Peyer's patch (tissue), 4 donors: ENCODE measurements around the gene RAP1A. TPM values are rescaled to one million over a fixed set of nuclear protein-coding genes. Genes with fewer than 3 reads are reported as not detected.
A peak's percentile ranks its signal among the peaks of the same experiment; 100 is the strongest.

Source experiments
- DNase-seq, 3 donors: peaks; one replicate each; pipeline ENCODE4 v3.0.0-alpha.2; 2017 to 2019
- H3K27ac ChIP-seq, 4 donors: fragments of 200-600 bp; sonication (generic); one replicate each; pipeline ENCODE4 v1.5.1; 2016 to 2019
- H3K27me3 ChIP-seq, 2 donors: fragments of 200-600 bp; sonication (generic); one replicate each; pipeline ENCODE4 v1.5.1; 2019
- H3K36me3 ChIP-seq, 3 donors: fragments of 200-600 bp; sonication (generic); one replicate each; pipeline ENCODE4 v1.5.1; 2016 to 2019
- H3K4me1 ChIP-seq, 4 donors: fragments of 200-600 bp; sonication (generic); one replicate each; pipeline ENCODE4 v1.5.1; 2016 to 2019
- H3K4me3 ChIP-seq, 4 donors: fragments of 200-600 bp; sonication (generic); 1 replicate in 3 of 4; 2 replicates in 1 of 4; pipeline ENCODE4 v1.5.1; 2016 to 2019; ENCODE audit warnings: mild to moderate bottlenecking in 1 of 4
- H3K9me3 ChIP-seq, 4 donors: fragments of 200-600 bp; sonication (generic); one replicate each; pipeline ENCODE4 v1.5.1; 2016 to 2019; ENCODE audit warnings: mild to moderate bottlenecking in 1 of 4
- CTCF ChIP-seq, 6 experiments: fragments of 450-650 bp in 4 of 6; fragments of 200-600 bp in 2 of 6; sonication (generic) in 1 of 6; IDR thresholded peaks; one replicate each; pipeline ENCODE4 v1.5.1; 2017 to 2019; ENCODE audit warnings: antibody characterized with exemption in 6 of 6, mild to moderate bottlenecking in 3 of 6, moderate library complexity in 1 of 6
- POLR2A ChIP-seq, 2 donors: fragments of 450-650 bp; IDR thresholded peaks; one replicate each; pipeline ENCODE4 v1.5.1; 2017; ENCODE audit warnings: antibody characterized with exemption in 2 of 2, mild to moderate bottlenecking in 2 of 2, moderate library complexity in 2 of 2
- total RNA-seq, 4 donors: library from RNA; depleted of rRNA; stranded (reverse); fragments of >200 nt; gene quantifications; one replicate each; pipeline ENCODE4 v1.1.0, GENCODE V29; 2016

RAP1A gene
- total RNA-seq, 4 donors from 2014 or later = 16.5 to 66.0 (median 46.2) TPM

GRCh38 chr1:111658622-111659021 lies 39.0 kb downstream of the RAP1A start:
- no peaks in the 10 kb centered on the region for H3K27me3 ChIP-seq
- no peak overlapping the region for H3K27ac ChIP-seq
- no peaks in the 10 kb centered on the region for H3K36me3 ChIP-seq
- no peaks in the 10 kb centered on the region for H3K9me3 ChIP-seq
- H3K4me3 ChIP-seq = no peak overlapping the region
- no peak for DNase-seq
- peaks cover 3 to 51% (median 11%) of the 10 kb centered on the region in 4 donors for H3K4me1 ChIP-seq
- TF ChIP-seq POLR2A (IDR thresholded peaks at IDR 0.05) = no peak
- TF ChIP-seq CTCF (IDR thresholded peaks at IDR 0.05) = no peak

GRCh38 chr1:111660204-111661150 lies 40.9 kb downstream of the RAP1A start:
- DNase-seq = no peak
- no peaks in the 10 kb centered on the region for H3K36me3 ChIP-seq
- TF ChIP-seq POLR2A (IDR thresholded peaks at IDR 0.05) (no peak), CTCF (IDR thresholded peaks at IDR 0.05) (no peak)
- no peaks in the 10 kb centered on the region for H3K27me3 ChIP-seq
- H3K27ac ChIP-seq = peak overlapping the region in 3 of 4 donors; percentile 17 to 38 (median 24)
- H3K4me1 ChIP-seq = peaks cover 3 to 51% (median 14%) of the 10 kb centered on the region in 4 donors
- no peaks in the 10 kb centered on the region for H3K9me3 ChIP-seq
- no peak overlapping the region for H3K4me3 ChIP-seq

DNA sequence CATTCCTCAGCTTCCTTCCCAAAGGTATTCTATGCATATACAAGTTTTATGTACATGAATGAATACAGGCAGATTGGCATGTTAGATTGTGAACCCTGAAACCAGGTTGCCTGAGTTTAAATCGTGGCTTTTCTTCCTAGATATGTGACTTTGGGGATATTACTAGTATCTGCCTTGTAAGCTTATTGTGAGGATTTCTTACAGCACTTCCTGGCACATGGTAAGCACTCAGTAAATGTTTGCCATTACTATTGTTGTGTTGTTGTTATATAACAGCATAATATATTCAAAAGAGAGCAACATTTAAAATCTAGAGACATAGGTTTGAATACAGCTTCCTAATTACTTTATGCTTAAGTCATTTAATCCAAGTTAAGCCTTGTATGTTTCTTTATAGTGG lies 45.1 kb downstream of the RAP1A start:
- TF ChIP-seq CTCF (IDR thresholded peaks at IDR 0.05) (no peak), POLR2A (IDR thresholded peaks at IDR 0.05) (no peak)
- H3K27ac ChIP-seq = no peak overlapping the region
- no peak for DNase-seq
- H3K36me3 ChIP-seq = peaks cover 0 to 8% (median 0%) of the 10 kb centered on the region in 3 donors
- H3K9me3 ChIP-seq = no peaks in the 10 kb centered on the region
- no peaks in the 10 kb centered on the region for H3K27me3 ChIP-seq
- H3K4me1 ChIP-seq = peaks cover 0 to 36% (median 12%) of the 10 kb centered on the region in 4 donors
- no peak overlapping the region for H3K4me3 ChIP-seq

GRCh38 chr1:111665497-111665896 lies 45.9 kb downstream of the RAP1A start:
- H3K4me1 ChIP-seq = peaks cover 0 to 32% (median 4%) of the 10 kb centered on the region in 4 donors
- peaks cover 0 to 8% (median 0%) of the 10 kb centered on the region in 3 donors for H3K36me3 ChIP-seq
- H3K27me3 ChIP-seq = no peaks in the 10 kb centered on the region
- H3K9me3 ChIP-seq = no peaks in the 10 kb centered on the region
- TF ChIP-seq POLR2A (IDR thresholded peaks at IDR 0.05) (no peak), CTCF (IDR thresholded peaks at IDR 0.05) (no peak)
- no peak overlapping the region for H3K27ac ChIP-seq
- H3K4me3 ChIP-seq = no peak overlapping the region
- DNase-seq = no peak

- no peak for DNase-seq
- Histone ChIP-seq H3K27ac (no peak overlapping the region), H3K9me3 (no peaks in the 10 kb centered on the region), H3K4me1 (peaks cover 0 to 20% (median 3%) of the 10 kb centered on the region in 4 donors), H3K36me3 (peaks cover 0 to 8% (median 0%) of the 10 kb centered on the region in 3 donors), H3K4me3 (no peak overlapping the region), H3K27me3 (no peaks in the 10 kb centered on the region)
- TF ChIP-seq POLR2A (IDR thresholded peaks at IDR 0.05) (no peak), CTCF (IDR thresholded peaks at IDR 0.05) (no peak)
These were observed 47.2 kb downstream of the RAP1A start for GRCh38 chr1:111666828-111667227.
